Measurements from ENCODE around the gene SLC9A8.

DNA sequence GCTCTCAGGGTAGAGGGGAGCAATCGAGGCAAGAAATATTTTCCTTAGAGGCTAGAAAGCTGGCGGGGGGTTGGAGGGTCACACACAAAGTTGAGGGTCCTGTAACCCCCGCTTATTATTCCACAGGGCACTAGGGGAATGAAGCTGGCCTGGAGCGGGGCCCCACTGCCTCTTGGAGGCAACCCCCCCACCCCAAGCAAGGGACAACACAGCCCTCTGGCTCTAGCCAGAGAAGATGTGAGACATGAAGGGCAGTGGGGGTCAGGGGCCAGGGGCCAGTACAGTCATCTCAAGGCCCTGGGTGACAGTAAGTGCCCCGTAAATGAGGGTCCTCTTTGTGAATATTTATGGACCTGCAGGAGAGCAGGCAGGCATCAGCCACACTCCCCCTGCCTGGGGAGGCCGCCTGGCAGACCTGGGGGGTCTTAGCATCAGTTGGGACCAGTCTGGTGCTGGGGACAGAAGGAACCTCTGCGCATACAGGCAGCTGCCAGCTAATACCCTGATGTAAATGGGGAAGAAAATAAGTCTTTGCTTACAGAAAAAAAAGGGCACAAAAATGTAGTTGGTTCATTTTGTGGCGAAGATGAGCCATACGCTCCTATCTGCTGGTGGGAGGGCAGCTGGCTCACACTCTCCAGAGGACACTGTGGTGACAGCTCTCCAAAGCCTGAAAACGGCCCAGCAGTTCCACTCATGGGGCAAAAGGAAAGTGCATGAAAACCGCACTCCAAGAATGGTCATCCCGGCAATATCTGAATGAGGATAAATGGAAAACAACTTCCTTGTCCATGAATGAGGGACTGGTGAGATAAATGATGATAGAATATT lies 80.8 kb downstream of the SLC9A8 start:
- no peak for TF ChIP-seq EZH2phosphoT487 (IDR thresholded peaks at IDR 0.05; ENCODE audit: insufficient read depth, low read depth)
- no peak for TF ChIP-seq EZH2 (IDR thresholded peaks at IDR 0.05; ENCODE audit: insufficient read depth, poor library complexity, severe bottlenecking)
